ENCODE data around the gene PRUNE2.

DNA sequence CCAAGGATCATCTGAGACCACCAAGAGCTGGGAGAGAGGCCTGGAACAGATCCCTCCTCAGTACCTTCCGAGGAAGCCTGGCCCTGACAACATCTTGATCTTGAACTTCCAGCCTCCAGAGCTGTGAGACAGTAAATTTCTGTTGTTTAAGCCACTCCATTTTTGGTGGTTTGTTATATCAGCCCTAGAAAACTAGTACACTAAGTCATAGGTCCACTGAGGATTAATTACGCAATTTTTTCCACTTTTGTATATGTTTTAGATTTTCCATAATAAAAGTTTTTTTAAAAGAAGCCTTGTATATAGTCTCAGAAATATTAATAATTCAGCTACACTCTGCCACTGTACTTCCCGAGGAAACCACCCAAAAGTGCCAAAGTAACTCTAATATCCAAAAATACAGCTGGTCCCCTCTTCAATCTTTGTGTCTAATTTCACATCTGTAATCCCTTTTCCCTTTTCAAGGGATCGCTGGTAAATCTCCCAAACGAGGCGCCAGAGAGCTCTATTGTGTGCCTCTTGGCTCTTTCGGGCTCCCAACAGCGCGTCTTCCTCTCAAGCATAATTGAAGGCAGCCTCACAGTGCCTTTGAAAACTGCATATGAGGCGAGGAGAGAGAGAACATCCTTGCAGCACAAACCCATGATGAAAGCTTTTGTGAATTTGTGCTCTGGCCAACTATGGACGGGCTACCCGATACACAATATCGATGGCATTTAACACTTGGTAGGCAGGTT lies 32.7 kb downstream of the PRUNE2 start:
- no peak for TF ChIP-seq EZH2phosphoT487 (IDR thresholded peaks at IDR 0.05; ENCODE audit: low read depth, severe bottlenecking, unreplicated experiment)
- TF ChIP-seq, protein P1, sequence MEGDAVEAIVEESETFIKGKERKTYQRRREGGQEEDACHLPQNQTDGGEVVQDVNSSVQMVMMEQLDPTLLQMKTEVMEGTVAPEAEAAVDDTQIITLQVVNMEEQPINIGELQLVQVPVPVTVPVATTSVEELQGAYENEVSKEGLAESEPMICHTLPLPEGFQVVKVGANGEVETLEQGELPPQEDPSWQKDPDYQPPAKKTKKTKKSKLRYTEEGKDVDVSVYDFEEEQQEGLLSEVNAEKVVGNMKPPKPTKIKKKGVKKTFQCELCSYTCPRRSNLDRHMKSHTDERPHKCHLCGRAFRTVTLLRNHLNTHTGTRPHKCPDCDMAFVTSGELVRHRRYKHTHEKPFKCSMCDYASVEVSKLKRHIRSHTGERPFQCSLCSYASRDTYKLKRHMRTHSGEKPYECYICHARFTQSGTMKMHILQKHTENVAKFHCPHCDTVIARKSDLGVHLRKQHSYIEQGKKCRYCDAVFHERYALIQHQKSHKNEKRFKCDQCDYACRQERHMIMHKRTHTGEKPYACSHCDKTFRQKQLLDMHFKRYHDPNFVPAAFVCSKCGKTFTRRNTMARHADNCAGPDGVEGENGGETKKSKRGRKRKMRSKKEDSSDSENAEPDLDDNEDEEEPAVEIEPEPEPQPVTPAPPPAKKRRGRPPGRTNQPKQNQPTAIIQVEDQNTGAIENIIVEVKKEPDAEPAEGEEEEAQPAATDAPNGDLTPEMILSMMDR (IDR thresholded peaks at IDR 0.05; ENCODE audit: poor library complexity): no peak

All from hepatocyte (in vitro differentiated cells).